ENCODE measurements around the gene NUDT22. TPM values are rescaled to one million over a fixed set of nuclear protein-coding genes. Genes with fewer than 3 reads are reported as not detected.

The NUDT22 gene
- total and polyA plus RNA-seq, 2 donors (not counting 1 experiment from before 2014, with no cell fraction given): 104 to 139 TPM

GRCh38 chr11:64220798-64221197 lies 5.3 kb upstream of the NUDT22 start:
- H4K20me1 ChIP-seq (ENCODE audit: control insufficient read depth, insufficient read depth, low read length, poor library complexity, severe bottlenecking): peaks cover 30% of the 10 kb centered on the region
- H3K4me1 Mint-ChIP-seq: peaks cover 15% of the 10 kb centered on the region
- peaks cover 0 to 56% of the 10 kb centered on the region in 2 experiments for H3K36me3 ChIP-seq (replicated peaks in 1 of 2; ENCODE audit: control extremely low read depth in 1 of 2, control insufficient read depth in 1 of 2, extremely low read depth in 1 of 2, insufficient read depth in 2 of 2, low read length in 1 of 2)
- no peak overlapping the region for H3K9ac ChIP-seq (ENCODE audit: low read length)
- H3K9me3 ChIP-seq (ENCODE audit: control extremely low read depth in 1 of 3, control insufficient read depth in 2 of 3, insufficient read depth in 1 of 3, low read length in 2 of 3): no peaks in the 10 kb centered on the region
- H3K4me2 ChIP-seq (replicated peaks; ENCODE audit: low read depth, low read length, poor library complexity, severe bottlenecking): no peak overlapping the region
- intact Hi-C loops (cut with micrococcal nuclease): no loop called here
- no peak overlapping the region for H3K27ac ChIP-seq (ENCODE audit: low read length in 2 of 2)
- ATAC-seq (ENCODE audit: low read depth): no peak
- no peak overlapping the region for H3K4me3 Mint-ChIP-seq
- ChIA-PET POLR2A (no interaction called here), CTCF (interaction anchor here (1.0 kb wide), 1 partner anchor 30 kb away, joined by 3 read pairs; the partner anchor contains the start of gene PLCB3)
- DNase-seq: no peak
- H3K27me3 ChIP-seq (replicated peaks in 1 of 4; ENCODE audit: control extremely low read depth in 1 of 4, control insufficient read depth in 3 of 4, insufficient read depth in 4 of 4, low read length in 3 of 4): no peaks in the 10 kb centered on the region
- H3K27me3 Mint-ChIP-seq: no peaks in the 10 kb centered on the region
- H2AFZ ChIP-seq (ENCODE audit: insufficient read depth, low read depth, low read length, poor library complexity, severe bottlenecking): no peak overlapping the region
- no peak overlapping the region for H3K4me3 ChIP-seq (ENCODE audit: control extremely low read depth in 1 of 5, extremely low read depth in 1 of 5, insufficient read depth in 1 of 5, low read depth in 2 of 5, low read length in 4 of 5)
- H3K4me1 ChIP-seq (ENCODE audit: control insufficient read depth in 2 of 2, insufficient read depth in 2 of 2, low read length in 2 of 2): peaks cover 8 to 13% of the 10 kb centered on the region in 2 donors
- no peak for TF ChIP-seq EZH2 (IDR thresholded peaks at IDR 0.05; ENCODE audit: borderline replicate concordance, insufficient read depth, low read depth, low read length, poor library complexity, severe bottlenecking)
- TF ChIP-seq, protein P1, sequence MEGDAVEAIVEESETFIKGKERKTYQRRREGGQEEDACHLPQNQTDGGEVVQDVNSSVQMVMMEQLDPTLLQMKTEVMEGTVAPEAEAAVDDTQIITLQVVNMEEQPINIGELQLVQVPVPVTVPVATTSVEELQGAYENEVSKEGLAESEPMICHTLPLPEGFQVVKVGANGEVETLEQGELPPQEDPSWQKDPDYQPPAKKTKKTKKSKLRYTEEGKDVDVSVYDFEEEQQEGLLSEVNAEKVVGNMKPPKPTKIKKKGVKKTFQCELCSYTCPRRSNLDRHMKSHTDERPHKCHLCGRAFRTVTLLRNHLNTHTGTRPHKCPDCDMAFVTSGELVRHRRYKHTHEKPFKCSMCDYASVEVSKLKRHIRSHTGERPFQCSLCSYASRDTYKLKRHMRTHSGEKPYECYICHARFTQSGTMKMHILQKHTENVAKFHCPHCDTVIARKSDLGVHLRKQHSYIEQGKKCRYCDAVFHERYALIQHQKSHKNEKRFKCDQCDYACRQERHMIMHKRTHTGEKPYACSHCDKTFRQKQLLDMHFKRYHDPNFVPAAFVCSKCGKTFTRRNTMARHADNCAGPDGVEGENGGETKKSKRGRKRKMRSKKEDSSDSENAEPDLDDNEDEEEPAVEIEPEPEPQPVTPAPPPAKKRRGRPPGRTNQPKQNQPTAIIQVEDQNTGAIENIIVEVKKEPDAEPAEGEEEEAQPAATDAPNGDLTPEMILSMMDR (IDR thresholded peaks at IDR 0.05): no peak
- no peak overlapping the region for H3K27ac Mint-ChIP-seq
- WGBS (ENCODE audit: insufficient coverage): 97% methylated on average over 14 of the region's 14 CpGs
- peaks cover 30% of the 10 kb centered on the region for H3K79me2 ChIP-seq (ENCODE audit: control insufficient read depth, insufficient read depth, low read length)
- H3K9me3 Mint-ChIP-seq (ENCODE audit: insufficient read depth): no peaks in the 10 kb centered on the region

- 91% methylated on average over 9 of the region's 9 CpGs for WGBS (ENCODE audit: insufficient coverage)
- H3K4me3 Mint-ChIP-seq: no peak overlapping the region
- H3K36me3 ChIP-seq (replicated peaks in 1 of 2; ENCODE audit: control extremely low read depth in 1 of 2, control insufficient read depth in 1 of 2, extremely low read depth in 1 of 2, insufficient read depth in 2 of 2, low read length in 1 of 2): peaks cover 0 to 52% of the 10 kb centered on the region in 2 experiments
These were observed 3.4 kb upstream of the NUDT22 start for GRCh38 chr11:64222651-64223000.

More at GRCh38 chr11:64222651-64223000, 3.4 kb upstream of the NUDT22 start:
- H3K4me1 ChIP-seq (ENCODE audit: control insufficient read depth in 2 of 2, insufficient read depth in 2 of 2, low read length in 2 of 2): peaks cover 16 to 27% of the 10 kb centered on the region in 2 donors
- H3K9ac ChIP-seq (ENCODE audit: low read length): no peak overlapping the region
- H3K4me1 Mint-ChIP-seq: peaks cover 23% of the 10 kb centered on the region
- peaks cover 40% of the 10 kb centered on the region for H3K79me2 ChIP-seq (ENCODE audit: control insufficient read depth, insufficient read depth, low read length)
- no peaks in the 10 kb centered on the region for H3K9me3 ChIP-seq (ENCODE audit: control extremely low read depth in 1 of 3, control insufficient read depth in 2 of 3, insufficient read depth in 1 of 3, low read length in 2 of 3)
- TF ChIP-seq, protein P1 (IDR thresholded peaks at IDR 0.05): no peak
- no peak for TF ChIP-seq EZH2 (IDR thresholded peaks at IDR 0.05; ENCODE audit: borderline replicate concordance, insufficient read depth, low read depth, low read length, poor library complexity, severe bottlenecking)
- H3K27me3 ChIP-seq (replicated peaks in 1 of 4; ENCODE audit: control extremely low read depth in 1 of 4, control insufficient read depth in 3 of 4, insufficient read depth in 4 of 4, low read length in 3 of 4): no peaks in the 10 kb centered on the region
- intact Hi-C loops (cut with micrococcal nuclease): no loop called here
- ChIA-PET CTCF (interaction anchor here (1.0 to 5.2 kb wide), 2 partner anchors 16 to 33 kb away, joined by 3 to 70 read pairs; partner anchors contain the start of gene FERMT3), POLR2A (interaction anchor here (0.8 to 6.3 kb wide), 4 partner anchors 10 to 27 kb away, joined by 3 to 78 read pairs (median 4); partner anchors contain the start of gene FERMT3)
- ATAC-seq (ENCODE audit: low read depth) (no peak), DNase-seq (no peak)
- no peak overlapping the region for H3K4me2 ChIP-seq (replicated peaks; ENCODE audit: low read depth, low read length, poor library complexity, severe bottlenecking)
- H3K27me3 Mint-ChIP-seq: no peaks in the 10 kb centered on the region
- no peak overlapping the region for H3K4me3 ChIP-seq (ENCODE audit: control extremely low read depth in 1 of 5, extremely low read depth in 1 of 5, insufficient read depth in 1 of 5, low read depth in 2 of 5, low read length in 4 of 5)
- H4K20me1 ChIP-seq (ENCODE audit: control insufficient read depth, insufficient read depth, low read length, poor library complexity, severe bottlenecking): peaks cover 30% of the 10 kb centered on the region
- no peak overlapping the region for H3K27ac ChIP-seq (ENCODE audit: low read length in 2 of 2)
- H2AFZ ChIP-seq (ENCODE audit: insufficient read depth, low read depth, low read length, poor library complexity, severe bottlenecking): no peak overlapping the region
- H3K27ac Mint-ChIP-seq: no peak overlapping the region
- no peaks in the 10 kb centered on the region for H3K9me3 Mint-ChIP-seq (ENCODE audit: insufficient read depth)
